ENCODE measurements around the gene C9orf72.

Gene C9orf72

GRCh38 chr9:27599870-27600238 lies 26.6 kb upstream of the C9orf72 start:
- H3K27ac ChIP-seq (ENCODE audit: low read depth, low read length), result no peak overlapping the region
- no peak overlapping the region for H2BK15ac ChIP-seq (replicated peaks; ENCODE audit: low read depth)

GRCh38 chr9:27599102-27599869 lies 26.0 kb upstream of the C9orf72 start:
- Histone ChIP-seq H2AK5ac (ENCODE audit: low read length) (no peak overlapping the region), H3K27me3 (ENCODE audit: insufficient read depth, low read length, poor library complexity) (no peaks in the 10 kb centered on the region), H3K56ac (ENCODE audit: low read length) (no peak overlapping the region), H3K36me3 (ENCODE audit: control insufficient read depth, insufficient read depth, low read length) (no peaks in the 10 kb centered on the region), H3K27ac (ENCODE audit: low read depth, low read length) (no peak overlapping the region), H4K5ac (ENCODE audit: low read length) (no peak overlapping the region), H2BK120ac (ENCODE audit: low read depth, low read length) (no peak overlapping the region), H3K4me2 (ENCODE audit: low read length) (no peak overlapping the region), H3K23ac (ENCODE audit: low read length) (no peak overlapping the region), H3K9ac (ENCODE audit: low read length) (no peak overlapping the region), H2BK15ac (replicated peaks; ENCODE audit: low read depth) (no peak overlapping the region), H3K4me3 (ENCODE audit: low read length) (no peak overlapping the region), H3K79me2 (ENCODE audit: control insufficient read depth, insufficient read depth, low read length) (no peaks in the 10 kb centered on the region), H3K4ac (ENCODE audit: low read depth, low read length) (no peak overlapping the region), H3K18ac (ENCODE audit: low read length) (no peak overlapping the region), H4K8ac (ENCODE audit: low read depth, low read length) (no peak overlapping the region), H3K79me1 (ENCODE audit: low read length) (no peaks in the 10 kb centered on the region), H3K4me1 (ENCODE audit: control insufficient read depth, low read depth, low read length) (peaks cover 2% of the 10 kb centered on the region), H2BK5ac (ENCODE audit: low read length) (no peak overlapping the region)
- no CpG with 5 or more reads among the region's 6 CpGs for WGBS (ENCODE audit: extremely low coverage, insufficient coverage, low lambda C conversion rate)
- no peak for DNase-seq

More at GRCh38 chr9:27599870-27600238, 26.6 kb upstream of the C9orf72 start:
- H3K4ac ChIP-seq (ENCODE audit: low read depth, low read length), result no peak overlapping the region
- H3K36me3 ChIP-seq (ENCODE audit: control insufficient read depth, insufficient read depth, low read length), result no peaks in the 10 kb centered on the region
- H3K4me1 ChIP-seq (ENCODE audit: control insufficient read depth, low read depth, low read length), result peaks cover 2% of the 10 kb centered on the region
- H3K4me2 ChIP-seq (ENCODE audit: low read length), result no peak overlapping the region
- H3K23ac ChIP-seq (ENCODE audit: low read length), result no peak overlapping the region
- no peak overlapping the region for H3K56ac ChIP-seq (ENCODE audit: low read length)
- no peak overlapping the region for H3K9ac ChIP-seq (ENCODE audit: low read length)
- H3K79me2 ChIP-seq (ENCODE audit: control insufficient read depth, insufficient read depth, low read length), result no peaks in the 10 kb centered on the region
- peak overlapping the region; percentile 39 for H3K18ac ChIP-seq (ENCODE audit: low read length)
- H2AK5ac ChIP-seq (ENCODE audit: low read length), result no peak overlapping the region
- H3K79me1 ChIP-seq (ENCODE audit: low read length), result no peaks in the 10 kb centered on the region
- no peak overlapping the region for H2BK120ac ChIP-seq (ENCODE audit: low read depth, low read length)
- H3K27me3 ChIP-seq (ENCODE audit: insufficient read depth, low read length, poor library complexity), result no peaks in the 10 kb centered on the region
- H3K4me3 ChIP-seq (ENCODE audit: low read length), result no peak overlapping the region
- H2BK5ac ChIP-seq (ENCODE audit: low read length), result no peak overlapping the region
- H4K5ac ChIP-seq (ENCODE audit: low read length), result no peak overlapping the region
- WGBS (ENCODE audit: extremely low coverage, insufficient coverage, low lambda C conversion rate), result no CpG with 5 or more reads among the region's 2 CpGs
- H4K8ac ChIP-seq (ENCODE audit: low read depth, low read length), result no peak overlapping the region
- DNase-seq, result peak; percentile 14

- Histone ChIP-seq H3K23ac (ENCODE audit: low read length) (no peak overlapping the region), H3K56ac (ENCODE audit: low read length) (no peak overlapping the region), H3K79me1 (ENCODE audit: low read length) (no peaks in the 10 kb centered on the region), H2BK15ac (replicated peaks; ENCODE audit: low read depth) (no peak overlapping the region), H3K4me2 (ENCODE audit: low read length) (no peak overlapping the region), H3K27ac (ENCODE audit: low read depth, low read length) (no peak overlapping the region), H3K9ac (ENCODE audit: low read length) (no peak overlapping the region), H3K18ac (ENCODE audit: low read length) (no peak overlapping the region), H4K5ac (ENCODE audit: low read length) (no peak overlapping the region), H3K4ac (ENCODE audit: low read depth, low read length) (no peak overlapping the region), H3K27me3 (ENCODE audit: insufficient read depth, low read length, poor library complexity) (no peaks in the 10 kb centered on the region), H3K79me2 (ENCODE audit: control insufficient read depth, insufficient read depth, low read length) (no peaks in the 10 kb centered on the region), H3K4me3 (ENCODE audit: low read length) (no peak overlapping the region), H2AK5ac (ENCODE audit: low read length) (no peak overlapping the region), H2BK5ac (ENCODE audit: low read length) (no peak overlapping the region), H2BK120ac (ENCODE audit: low read depth, low read length) (no peak overlapping the region), H4K8ac (ENCODE audit: low read depth, low read length) (no peak overlapping the region), H3K36me3 (ENCODE audit: control insufficient read depth, insufficient read depth, low read length) (no peaks in the 10 kb centered on the region), H3K4me1 (ENCODE audit: control insufficient read depth, low read depth, low read length) (peaks cover 2% of the 10 kb centered on the region)
- no CpG with 5 or more reads among the region's 13 CpGs for WGBS (ENCODE audit: extremely low coverage, insufficient coverage, low lambda C conversion rate)
- DNase-seq, result no peak
Observed at GRCh38 chr9:27595733-27596132, 22.5 kb upstream of the C9orf72 start.

GRCh38 chr9:27591672-27592071 lies 18.4 kb upstream of the C9orf72 start:
- no peak for DNase-seq
- Histone ChIP-seq H3K56ac (ENCODE audit: low read length) (no peak overlapping the region), H2BK15ac (replicated peaks; ENCODE audit: low read depth) (no peak overlapping the region), H2AK5ac (ENCODE audit: low read length) (no peak overlapping the region), H3K23ac (ENCODE audit: low read length) (no peak overlapping the region), H3K4me1 (ENCODE audit: control insufficient read depth, low read depth, low read length) (no peaks in the 10 kb centered on the region), H3K4ac (ENCODE audit: low read depth, low read length) (no peak overlapping the region), H4K5ac (ENCODE audit: low read length) (no peak overlapping the region), H3K9ac (ENCODE audit: low read length) (no peak overlapping the region), H4K8ac (ENCODE audit: low read depth, low read length) (no peak overlapping the region), H2BK120ac (ENCODE audit: low read depth, low read length) (no peak overlapping the region), H3K27me3 (ENCODE audit: insufficient read depth, low read length, poor library complexity) (no peaks in the 10 kb centered on the region), H3K79me2 (ENCODE audit: control insufficient read depth, insufficient read depth, low read length) (no peaks in the 10 kb centered on the region), H3K27ac (ENCODE audit: low read depth, low read length) (no peak overlapping the region), H3K79me1 (ENCODE audit: low read length) (no peaks in the 10 kb centered on the region), H2BK5ac (ENCODE audit: low read length) (no peak overlapping the region), H3K4me3 (ENCODE audit: low read length) (no peak overlapping the region), H3K36me3 (ENCODE audit: control insufficient read depth, insufficient read depth, low read length) (no peaks in the 10 kb centered on the region), H3K18ac (ENCODE audit: low read length) (no peak overlapping the region), H3K4me2 (ENCODE audit: low read length) (no peak overlapping the region)
- no CpG with 5 or more reads among the region's 3 CpGs for WGBS (ENCODE audit: extremely low coverage, insufficient coverage, low lambda C conversion rate)

- no peak overlapping the region for H3K4me3 ChIP-seq (ENCODE audit: low read length)
- H3K4me1 ChIP-seq (ENCODE audit: control insufficient read depth, low read depth, low read length), result no peaks in the 10 kb centered on the region
- no peaks in the 10 kb centered on the region for H3K36me3 ChIP-seq (ENCODE audit: control insufficient read depth, insufficient read depth, low read length)
- H2BK5ac ChIP-seq (ENCODE audit: low read length), result no peak overlapping the region
- no peak overlapping the region for H3K18ac ChIP-seq (ENCODE audit: low read length)
- no peaks in the 10 kb centered on the region for H3K27me3 ChIP-seq (ENCODE audit: insufficient read depth, low read length, poor library complexity)
- no peak overlapping the region for H3K23ac ChIP-seq (ENCODE audit: low read length)
- H2BK120ac ChIP-seq (ENCODE audit: low read depth, low read length), result no peak overlapping the region
- H4K5ac ChIP-seq (ENCODE audit: low read length), result no peak overlapping the region
- H4K8ac ChIP-seq (ENCODE audit: low read depth, low read length), result no peak overlapping the region
- DNase-seq, result no peak
- no CpG with 5 or more reads among the region's 2 CpGs for WGBS (ENCODE audit: extremely low coverage, insufficient coverage, low lambda C conversion rate)
- H3K79me1 ChIP-seq (ENCODE audit: low read length), result no peaks in the 10 kb centered on the region
- no peak overlapping the region for H3K27ac ChIP-seq (ENCODE audit: low read depth, low read length)
- H3K4me2 ChIP-seq (ENCODE audit: low read length), result no peak overlapping the region
- no peak overlapping the region for H3K56ac ChIP-seq (ENCODE audit: low read length)
- no peak overlapping the region for H3K9ac ChIP-seq (ENCODE audit: low read length)
- no peak overlapping the region for H3K4ac ChIP-seq (ENCODE audit: low read depth, low read length)
- H3K79me2 ChIP-seq (ENCODE audit: control insufficient read depth, insufficient read depth, low read length), result no peaks in the 10 kb centered on the region
- H2AK5ac ChIP-seq (ENCODE audit: low read length), result no peak overlapping the region
- H2BK15ac ChIP-seq (replicated peaks; ENCODE audit: low read depth), result no peak overlapping the region
Observed at GRCh38 chr9:27591093-27591492, 17.8 kb upstream of the C9orf72 start.

- no peak overlapping the region for H2BK5ac ChIP-seq (ENCODE audit: low read length)
- H3K9ac ChIP-seq (ENCODE audit: low read length), result no peak overlapping the region
- no peak overlapping the region for H3K4ac ChIP-seq (ENCODE audit: low read depth, low read length)
- no peak overlapping the region for H4K5ac ChIP-seq (ENCODE audit: low read length)
- H3K27ac ChIP-seq (ENCODE audit: low read depth, low read length), result no peak overlapping the region
- H3K18ac ChIP-seq (ENCODE audit: low read length), result no peak overlapping the region
- H2AK5ac ChIP-seq (ENCODE audit: low read length), result no peak overlapping the region
- no peak overlapping the region for H3K4me3 ChIP-seq (ENCODE audit: low read length)
- H3K4me2 ChIP-seq (ENCODE audit: low read length), result no peak overlapping the region
- no peaks in the 10 kb centered on the region for H3K79me2 ChIP-seq (ENCODE audit: control insufficient read depth, insufficient read depth, low read length)
- no peaks in the 10 kb centered on the region for H3K79me1 ChIP-seq (ENCODE audit: low read length)
- no peak overlapping the region for H2BK120ac ChIP-seq (ENCODE audit: low read depth, low read length)
- no peak overlapping the region for H4K8ac ChIP-seq (ENCODE audit: low read depth, low read length)
- H3K36me3 ChIP-seq (ENCODE audit: control insufficient read depth, insufficient read depth, low read length), result no peaks in the 10 kb centered on the region
- H3K23ac ChIP-seq (ENCODE audit: low read length), result no peak overlapping the region
- H2BK15ac ChIP-seq (replicated peaks; ENCODE audit: low read depth), result no peak overlapping the region
- no peak overlapping the region for H3K56ac ChIP-seq (ENCODE audit: low read length)
- no peaks in the 10 kb centered on the region for H3K4me1 ChIP-seq (ENCODE audit: control insufficient read depth, low read depth, low read length)
- DNase-seq, result no peak
- H3K27me3 ChIP-seq (ENCODE audit: insufficient read depth, low read length, poor library complexity), result no peaks in the 10 kb centered on the region
Observed at GRCh38 chr9:27590651-27591050, 17.4 kb upstream of the C9orf72 start.
